IMR-90 (cell line): ENCODE results near the gene FAM131B. TPM values are rescaled to one million over a fixed set of nuclear protein-coding genes. Genes with fewer than 3 reads are reported as not detected.

Experiments
- ATAC-seq: fragments of 200-7000 bp; cut with Tn5 transposase; 2 replicates; pipeline ENCODE4 v1.9.1; 2020; ENCODE audit warnings: low read depth, mild to moderate bottlenecking, moderate library complexity
- BruUV-seq: library from RNA; stranded (reverse); fragments of 400-500 nt; replicated peaks from 2 replicates; lab custom pipeline; 2021; lab: Mats Ljungman, UMichigan
- CTCF ChIA-PET: fragments of 300-600 bp; formaldehyde crosslinking; extraction: SDS; loops from one replicate; lab custom pipeline; 2021; ENCODE audit warnings: antibody characterized with exemption; lab: Yijun Ruan, JAX
- POLR2A ChIA-PET: fragments of 300-600 bp; sonication (Branson Sonifier 250); formaldehyde crosslinking; loops from one replicate; lab custom pipeline; 2022; ENCODE audit warnings: antibody characterized with exemption; ENCODE audit not compliant: unreplicated experiment; lab: Charles Lee
- DNase-seq: peaks from one replicate; pipeline ENCODE4 v3.0.0; 2013
- H2AFZ ChIP-seq: replicated peaks from 2 replicates; pipeline ENCODE3; 2013; ENCODE audit warnings: low read length, mild to moderate bottlenecking; ENCODE audit not compliant: poor library complexity
- H2AK5ac ChIP-seq: 2 replicates; pipeline ENCODE4 v1.6.1; 2013; ENCODE audit warnings: low read depth, low read length, inconsistent platforms
- H2AK9ac ChIP-seq: replicated peaks from 2 replicates; pipeline ENCODE3; 2013; ENCODE audit warnings: mild to moderate bottlenecking, low read depth, low read length, moderate library complexity; ENCODE audit not compliant: poor library complexity
- H2BK120ac ChIP-seq: 2 replicates; pipeline ENCODE4 v1.6.1; 2013; ENCODE audit warnings: low read depth, low read length, inconsistent platforms
- H2BK15ac ChIP-seq: 3 replicates; pipeline ENCODE4 v1.6.1; 2013; ENCODE audit warnings: low read depth, low read length, inconsistent platforms
- H2BK20ac ChIP-seq: 2 replicates; pipeline ENCODE4 v1.6.1; 2013; ENCODE audit warnings: low read depth, mild to moderate bottlenecking, inconsistent platforms, low read length, moderate library complexity
- H2BK5ac ChIP-seq: 2 replicates; pipeline ENCODE4 v1.6.1; 2013; ENCODE audit warnings: mild to moderate bottlenecking, low read depth, low read length, inconsistent platforms; ENCODE audit not compliant: poor library complexity, severe bottlenecking
- H3K14ac ChIP-seq: replicated peaks from 2 replicates; pipeline ENCODE4 v1.6.1; 2013; ENCODE audit warnings: low read depth, low read length, inconsistent platforms
- H3K18ac ChIP-seq: 2 replicates; pipeline ENCODE4 v1.6.1; 2013; ENCODE audit warnings: low read depth, low read length, control low read depth
- H3K23ac ChIP-seq: 2 replicates; pipeline ENCODE4 v1.6.1; 2013; ENCODE audit warnings: low read depth, low read length, inconsistent platforms
- H3K27ac ChIP-seq: 2 replicates; pipeline ENCODE4 v1.5.1; 2013; ENCODE audit warnings: mild to moderate bottlenecking, control low read depth, low read length; ENCODE audit not compliant: insufficient read depth
- H3K27me3 ChIP-seq: 2 replicates; pipeline ENCODE4 v1.6.1; 2013; ENCODE audit warnings: low read length; ENCODE audit not compliant: control insufficient read depth, insufficient read depth
- H3K36me3 ChIP-seq: 2 replicates; pipeline ENCODE4 v1.6.1; 2013; ENCODE audit warnings: low read length, mixed read lengths; ENCODE audit not compliant: control insufficient read depth, insufficient read depth
- H3K4ac ChIP-seq: 2 replicates; pipeline ENCODE4 v1.6.1; 2013; ENCODE audit warnings: low read depth, low read length, inconsistent platforms
- H3K4me1 ChIP-seq: 2 replicates; pipeline ENCODE4 v1.6.1; 2013; ENCODE audit warnings: low read length, mixed read lengths; ENCODE audit not compliant: control insufficient read depth, insufficient read depth
- H3K4me2 ChIP-seq: 2 replicates; pipeline ENCODE4 v1.6.1; 2013; ENCODE audit warnings: low read depth, mild to moderate bottlenecking, control low read depth, low read length, moderate library complexity
- H3K4me3 ChIP-seq: 2 replicates; pipeline ENCODE4 v1.5.1; 2013; ENCODE audit warnings: low read depth, mild to moderate bottlenecking, control low read depth, low read length, moderate library complexity; ENCODE audit not compliant: insufficient read depth
- H3K56ac ChIP-seq: 2 replicates; pipeline ENCODE4 v1.6.1; 2013; ENCODE audit warnings: low read length, inconsistent platforms; ENCODE audit not compliant: insufficient read depth; ENCODE audit errors: extremely low read depth
- H3K79me1 ChIP-seq, 2 experiments: 2 replicates each; pipeline ENCODE4 v1.6.1; 2013; ENCODE audit warnings: low read length in 2 of 2, inconsistent platforms in 1 of 2, low read depth in 1 of 2
- H3K9ac ChIP-seq: 2 replicates; pipeline ENCODE4 v1.6.1; 2013; ENCODE audit warnings: low read depth, low read length, control low read depth
- H3K9me1 ChIP-seq: 2 replicates; pipeline ENCODE4 v1.6.1; 2013; ENCODE audit warnings: low read length, inconsistent platforms; ENCODE audit not compliant: insufficient read depth
- H3K9me3 ChIP-seq: 2 replicates; pipeline ENCODE4 v1.6.1; 2013; ENCODE audit warnings: low read length; ENCODE audit not compliant: control insufficient read depth, insufficient read depth
- H4K20me1 ChIP-seq: 2 replicates; pipeline ENCODE4 v1.6.1; 2013; ENCODE audit warnings: low read length, inconsistent platforms; ENCODE audit not compliant: insufficient read depth
- H4K5ac ChIP-seq: 2 replicates; pipeline ENCODE4 v1.6.1; 2013; ENCODE audit warnings: mild to moderate bottlenecking, low read depth, low read length, control low read depth
- H4K8ac ChIP-seq, 2 experiments: 2 replicates each; pipeline ENCODE4 v1.6.1; 2013; ENCODE audit warnings: low read depth in 2 of 2, low read length in 2 of 2, control low read depth in 1 of 2, inconsistent platforms in 1 of 2
- H4K91ac ChIP-seq: 2 replicates; pipeline ENCODE4 v1.6.1; 2013; ENCODE audit warnings: low read depth, low read length, inconsistent platforms; ENCODE audit not compliant: insufficient read depth
- BHLHE40 ChIP-seq: fragments of 150-350 bp; IDR thresholded peaks from 2 replicates; pipeline ENCODE4 v1.6.1; 2016; ENCODE audit warnings: mild to moderate bottlenecking, low read depth, low read length
- FOS ChIP-seq: fragments of 150-350 bp; IDR thresholded peaks from 2 replicates; pipeline ENCODE4 v1.6.1; 2016; ENCODE audit warnings: low read depth, low read length
- SMC3 ChIP-seq: fragments of 150-350 bp; IDR thresholded peaks from 2 replicates; pipeline ENCODE4 v1.6.1; 2016; ENCODE audit warnings: low read depth, mild to moderate bottlenecking, antibody characterized with exemption, low read length, moderate library complexity
- WGBS, 2 experiments: methylation state at CpG; one replicate each; pipeline versions ENCODE4 v1.1.5 to v1.1.7; 2013; ENCODE audit warnings: missing lambda C conversion rate in 2 of 2; ENCODE audit not compliant: insufficient read length in 1 of 2; ENCODE audit errors: extremely low coverage in 2 of 2; 5-methylcytosine and 5-hydroxymethylcytosine counted together
- dilution Hi-C: fragments of 300-500 bp; cut with HindIII; formaldehyde crosslinking; loops from one replicate; pipeline ENCODE4 v1.14.3; 2018; ENCODE audit warnings: low sequenced_read_pairs; ENCODE audit not compliant: unreplicated experiment
- in situ Hi-C: fragments of 300-500 bp; cut with MboI; formaldehyde crosslinking; loops from 3 replicates; pipeline ENCODE4 v1.14.3; 2019; ENCODE audit warnings: low sequenced_read_pairs, inconsistent platforms, mixed read lengths
- intact Hi-C: fragments of 100-400 bp; cut with micrococcal nuclease; formaldehyde crosslinking; loops from 2 replicates; pipeline ENCODE4 v1.10.0; 2022
- polyA plus RNA-seq, 3 experiments: library from polyadenylated mRNA; depleted of rRNA; stranded (reverse); fragments of >200 nt; gene quantifications; 2 replicates each; pipeline ENCODE4 v1.2.3, GENCODE V29; 2012; ENCODE audit warnings: low replicate concordance in 1 of 3
- total RNA-seq: library from RNA; depleted of rRNA; stranded (reverse); fragments of >200 nt; gene quantifications from 2 replicates; pipeline ENCODE4 v1.2.3, GENCODE V29; 2012
- TF ChIP-seq, protein P1 (sequence below): fragments of 150-350 bp; IDR thresholded peaks from 2 replicates; pipeline ENCODE4 v1.6.1; 2016; ENCODE audit warnings: low read depth, mild to moderate bottlenecking, low read length, moderate library complexity, borderline replicate concordance

FAM131B gene
- total and polyA plus RNA-seq, 2 of the 4 experiments (the other 2 are of a cell fraction) = 3.4 to 4.3 TPM

- 57% methylated on average over 1 of the region's 8 CpGs; no CpG with 5 or more reads in 1 of the 2 experiments for WGBS, 2 experiments
- Histone ChIP-seq H2AK5ac (no peak overlapping the region), H2BK5ac (no peak overlapping the region), H3K18ac (no peak overlapping the region), H2BK120ac (no peak overlapping the region), H3K23ac (no peak overlapping the region), H3K4me2 (no peak overlapping the region), H2BK15ac (no peak overlapping the region), H2AK9ac (no peak overlapping the region), H3K27ac (no peak overlapping the region), H4K20me1 (no peaks in the 10 kb centered on the region), H4K91ac (no peak overlapping the region), H2AFZ (no peak overlapping the region), H4K5ac (no peak overlapping the region), H3K4ac (no peak overlapping the region), H3K36me3 (peaks cover 2% of the 10 kb centered on the region; the same call in 1 of the 2 replicates), H2BK20ac (no peak overlapping the region), H3K4me3 (no peak overlapping the region), H3K56ac (no peak overlapping the region), H3K4me1 (no peaks in the 10 kb centered on the region), H3K9me1 (no peaks in the 10 kb centered on the region; the same call in 1 of the 2 replicates), H3K79me1 (no peaks in the 10 kb centered on the region), H3K9ac (no peak overlapping the region), H3K27me3 (peaks cover 20% of the 10 kb centered on the region), H3K14ac (no peak overlapping the region), H3K9me3 (no peaks in the 10 kb centered on the region), H4K8ac (no peak overlapping the region)
- BruUV-seq = no TSS peak
- in situ Hi-C loops = no loop called here
- ChIA-PET POLR2A (no interaction called here), CTCF (no interaction called here)
- TF ChIP-seq SMC3 (no peak), FOS (no peak), BHLHE40 (no peak)
- TF ChIP-seq, protein P1, sequence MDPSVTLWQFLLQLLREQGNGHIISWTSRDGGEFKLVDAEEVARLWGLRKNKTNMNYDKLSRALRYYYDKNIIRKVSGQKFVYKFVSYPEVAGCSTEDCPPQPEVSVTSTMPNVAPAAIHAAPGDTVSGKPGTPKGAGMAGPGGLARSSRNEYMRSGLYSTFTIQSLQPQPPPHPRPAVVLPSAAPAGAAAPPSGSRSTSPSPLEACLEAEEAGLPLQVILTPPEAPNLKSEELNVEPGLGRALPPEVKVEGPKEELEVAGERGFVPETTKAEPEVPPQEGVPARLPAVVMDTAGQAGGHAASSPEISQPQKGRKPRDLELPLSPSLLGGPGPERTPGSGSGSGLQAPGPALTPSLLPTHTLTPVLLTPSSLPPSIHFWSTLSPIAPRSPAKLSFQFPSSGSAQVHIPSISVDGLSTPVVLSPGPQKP = no peak
- DNase-seq (no peak), ATAC-seq (no peak)
- intact Hi-C loops = no loop called here
- dilution Hi-C loops = no loop called here
These were observed 7.5 kb downstream of the FAM131B start for GRCh38 chr7:143354965-143355364.
